HuH-7.5 (cell line): ENCODE measurements around the gene APOA5.
"Not testable (repeated sequence)": the region's sequence is repeated elsewhere in the genome, so short reads cannot be mapped to it uniquely, and the experiment has no call there.

ENCODE experiments used
- DNase-seq: peaks from one replicate; pipeline ENCODE4 v3.0.0; 2011; ENCODE audit warnings: low spot score

APOA5 gene

DNA sequence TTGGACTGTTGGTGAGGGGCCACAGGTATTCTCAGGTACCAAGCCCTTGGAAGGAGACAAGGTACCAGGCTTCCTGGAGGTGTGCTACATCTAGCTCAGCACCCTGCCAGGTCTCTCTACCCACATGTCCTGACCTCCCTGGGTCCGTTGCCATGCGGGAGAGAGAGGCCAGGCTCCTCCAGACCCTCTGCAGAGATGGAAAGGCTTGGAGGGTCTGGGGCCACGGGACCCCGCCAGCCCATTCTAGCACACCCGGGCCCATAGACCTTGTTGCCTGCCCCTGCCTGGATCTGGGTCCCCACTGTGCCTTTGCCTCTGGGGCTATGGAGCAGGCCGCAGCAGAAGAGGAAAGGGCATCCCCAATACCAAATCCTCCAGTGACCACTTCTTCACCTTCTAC, 35.8 kb upstream of the APOA5 start:
- DNase-seq: no peak

DNA sequence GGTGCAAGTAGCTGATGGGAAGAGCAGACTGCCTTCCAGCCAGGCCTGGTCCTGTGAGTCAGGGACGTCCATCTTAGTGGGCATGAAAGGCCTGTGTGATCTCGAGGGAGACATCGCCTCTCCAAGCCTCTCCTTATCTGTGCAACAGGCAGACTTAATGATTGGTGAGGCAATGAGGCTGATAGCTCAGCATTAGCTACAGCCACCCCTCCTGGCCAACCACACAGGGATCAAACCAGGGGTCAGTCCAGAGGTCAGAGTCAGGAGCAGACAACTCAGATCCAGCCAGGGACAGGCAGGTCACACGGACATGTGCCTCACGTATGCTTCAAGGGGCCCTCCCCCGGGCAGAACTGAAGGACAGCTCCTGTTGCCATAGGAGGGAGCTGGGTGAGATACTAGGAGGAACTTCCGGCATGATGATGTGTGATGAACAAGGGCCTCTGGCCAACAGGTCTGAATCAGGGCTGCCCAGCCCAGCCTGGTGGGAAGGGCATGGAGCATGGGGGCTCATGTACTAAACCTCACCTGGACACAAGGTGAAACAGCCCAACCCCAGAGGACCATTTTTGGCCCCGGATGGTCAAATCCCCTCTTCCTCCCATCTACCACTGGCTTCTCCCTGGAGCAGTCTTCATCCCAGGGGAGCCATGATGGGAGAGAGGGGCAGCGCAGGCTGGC, 35.2 kb upstream of the APOA5 start:
- DNase-seq: peak; percentile 63

DNA sequence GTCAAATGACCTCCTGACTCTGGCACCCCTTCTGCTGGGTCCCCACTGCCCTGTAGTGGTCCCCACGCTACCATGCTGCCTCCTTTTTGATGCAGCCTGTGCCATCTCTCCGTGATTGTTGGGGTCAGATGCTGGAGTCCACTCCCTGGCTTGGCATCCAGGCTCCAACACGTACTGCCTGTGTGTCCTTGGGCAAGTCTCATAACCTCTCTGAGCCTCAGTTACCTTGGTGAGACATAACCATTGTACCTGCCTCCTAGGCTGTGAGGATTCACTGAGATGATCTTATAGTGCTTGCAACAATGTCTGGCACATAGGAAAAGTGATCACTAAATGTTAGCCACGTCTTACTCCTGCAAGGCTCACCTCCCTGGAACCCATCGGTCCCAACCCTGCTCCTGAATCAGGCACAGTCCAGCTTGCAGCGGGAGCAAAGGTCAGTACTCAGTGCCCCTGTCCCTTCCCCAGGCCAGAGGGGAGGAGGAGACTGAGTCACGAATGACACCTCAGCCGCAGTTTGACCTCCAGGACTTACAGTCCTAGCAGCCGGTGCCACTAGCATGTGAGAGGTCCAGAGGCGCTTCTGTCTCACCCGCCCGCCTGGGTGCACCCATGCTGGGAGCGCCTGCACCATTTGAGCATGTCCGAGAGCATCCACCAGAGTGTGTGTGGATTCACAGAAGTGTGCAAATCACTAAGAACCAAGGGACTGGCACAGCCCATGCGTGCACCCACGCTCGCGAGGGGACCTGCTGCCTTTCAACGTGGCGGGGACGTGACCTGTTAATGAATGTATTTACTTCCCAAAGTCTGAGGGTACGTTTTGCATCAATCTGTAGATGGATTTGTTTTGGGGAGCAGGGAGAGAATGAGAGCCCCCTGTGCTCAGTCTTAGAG, 34.4 kb upstream of the APOA5 start:
- no peak for DNase-seq

DNA sequence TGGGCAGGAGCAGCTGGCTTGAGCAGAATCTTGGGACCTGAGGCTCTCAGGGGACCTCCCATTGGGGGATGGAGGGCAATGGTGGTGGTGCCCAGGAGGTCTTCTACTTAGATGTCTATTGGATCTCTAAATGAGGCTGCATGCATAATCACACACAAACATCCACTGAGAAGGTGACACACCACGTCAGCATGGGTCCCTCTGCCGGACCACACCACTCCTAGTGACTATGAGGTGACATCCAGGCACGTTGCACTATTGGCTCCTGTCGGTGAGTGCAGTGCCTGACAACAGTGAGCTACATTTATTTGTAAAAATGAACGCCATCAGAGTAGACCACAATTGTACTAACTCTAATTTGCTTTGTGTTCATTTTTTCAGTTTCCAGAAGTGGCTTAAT, 33.8 kb upstream of the APOA5 start:
- no peak for DNase-seq

DNA sequence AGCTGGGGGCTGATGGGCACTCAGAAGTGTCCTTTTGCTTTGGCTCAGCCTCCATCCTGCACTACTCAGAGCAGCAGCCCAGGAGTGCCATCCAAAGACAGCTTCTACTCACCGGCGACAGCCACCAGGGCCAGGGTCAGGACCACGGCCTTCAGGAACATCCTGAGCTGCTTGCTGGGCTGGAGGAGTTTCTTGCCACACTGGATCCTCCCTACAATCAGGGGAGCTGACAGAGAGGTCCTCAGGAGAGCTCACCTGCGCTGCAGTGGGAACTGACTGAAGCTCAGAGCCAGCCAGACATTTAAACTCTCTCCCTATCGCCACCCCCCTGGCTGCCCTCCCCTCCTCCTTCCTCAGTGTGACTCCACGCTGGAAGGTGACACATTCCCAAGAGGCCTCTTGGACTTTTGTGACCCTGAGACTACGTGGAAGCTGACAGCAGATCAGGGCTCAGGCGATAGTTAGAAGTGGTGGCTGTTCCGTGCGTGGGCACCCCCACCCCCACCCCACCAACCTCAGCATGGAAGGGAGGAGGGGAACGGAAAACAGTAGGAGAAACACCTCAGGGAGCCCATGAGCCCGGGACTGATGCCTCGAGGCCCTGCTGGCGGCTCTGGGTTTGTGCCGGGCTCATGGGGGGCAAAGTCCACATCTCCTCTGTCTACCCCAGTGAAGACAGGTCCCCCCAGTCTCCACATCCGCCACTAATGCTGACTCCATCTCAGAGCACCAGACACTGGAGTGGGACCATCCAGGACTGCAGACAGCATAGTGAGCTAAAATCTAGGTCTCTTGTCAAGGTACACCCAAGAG, 31.6 kb upstream of the APOA5 start, which contains the start of gene APOA4:
Gene APOA4, minus strand, starts transcription at position 274 of the 813 bp plus-strand sequence. Its CDS starts 113 bp downstream, at position 161.
- no peak for DNase-seq

DNA sequence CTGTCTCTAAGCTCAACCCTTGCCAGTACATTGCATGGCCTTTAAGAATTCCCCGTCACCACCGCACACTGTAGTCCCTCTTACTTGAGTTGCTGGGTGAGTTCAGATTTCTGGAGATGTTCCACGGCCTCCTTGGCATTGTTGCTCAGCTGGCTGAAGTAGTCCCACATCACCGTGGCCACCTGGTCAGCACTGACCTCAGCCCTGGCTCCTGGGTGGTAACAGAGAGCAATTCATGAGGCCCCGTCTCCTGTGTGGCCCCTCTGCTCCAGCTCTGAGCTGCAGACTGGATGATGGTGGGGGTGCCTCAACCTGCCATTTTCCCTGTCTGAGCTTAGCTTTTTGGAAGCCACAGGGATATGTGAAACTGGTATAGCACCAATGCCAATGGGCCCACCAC, 30.9 kb upstream of the APOA5 start:
- DNase-seq: no peak

DNA sequence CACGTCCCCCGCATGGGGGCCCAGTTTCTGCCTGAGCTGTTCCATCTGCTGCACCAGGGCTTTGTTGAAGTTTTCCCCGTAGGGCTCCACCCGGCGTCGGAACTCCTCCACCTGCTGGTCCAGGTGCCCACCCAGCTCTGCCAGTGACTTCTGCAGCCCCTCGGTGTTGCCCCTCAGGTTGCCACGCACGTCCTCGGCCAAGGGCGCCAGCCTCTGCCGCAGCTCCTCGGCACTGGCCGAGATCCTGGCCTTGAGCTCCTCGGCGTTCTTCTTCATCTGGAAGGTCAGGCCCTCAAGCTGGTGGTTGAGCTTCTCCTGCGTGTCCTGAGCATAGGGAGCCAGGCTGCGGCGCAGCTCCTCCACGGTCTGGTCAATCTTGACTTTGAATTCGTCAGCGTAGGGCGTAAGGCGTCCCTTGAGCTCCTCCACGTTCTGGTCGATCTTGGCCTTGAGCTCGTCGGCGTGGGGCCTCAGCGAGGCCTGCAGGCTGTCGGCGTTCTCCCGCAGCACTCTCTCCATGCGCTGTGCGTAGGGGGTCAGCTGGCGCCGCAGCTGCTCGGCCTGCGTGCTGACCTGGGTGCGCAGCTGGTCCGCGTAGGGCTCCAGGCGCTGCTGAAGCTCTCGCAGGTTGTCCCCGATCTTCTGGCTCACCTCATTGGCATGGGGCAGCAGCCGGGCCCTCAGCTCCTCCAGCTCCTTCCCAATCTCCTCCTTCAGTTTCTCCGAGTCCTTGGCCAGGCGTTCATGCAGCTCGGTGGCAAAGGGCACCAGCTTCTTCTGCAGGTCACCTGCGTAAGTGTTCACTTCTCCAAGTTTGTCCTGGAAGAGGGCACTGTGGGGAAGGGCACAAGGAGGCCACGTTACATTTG, 29.6 kb upstream of the APOA5 start:
- DNase-seq: no peak

DNA sequence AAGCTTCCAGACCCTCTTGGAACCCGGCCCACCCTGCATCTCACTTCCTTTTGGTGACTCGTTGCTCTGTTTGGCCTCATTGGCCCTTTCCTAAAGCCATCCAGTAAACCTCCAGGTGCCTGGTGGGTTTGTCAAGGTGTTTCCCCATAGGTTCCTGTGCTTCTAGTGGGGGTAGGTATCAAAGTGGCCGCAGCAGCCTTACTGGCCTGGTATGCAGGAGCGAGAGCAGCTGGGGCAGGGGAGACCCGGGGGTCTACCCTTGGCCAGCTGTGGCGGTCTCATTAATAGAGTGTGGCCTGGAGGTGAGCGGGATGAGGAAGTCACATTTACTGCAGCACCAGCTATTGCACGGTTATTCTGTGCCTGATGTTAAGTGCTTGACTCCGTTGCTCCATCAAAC, 27.4 kb upstream of the APOA5 start:
- no peak for DNase-seq

DNA sequence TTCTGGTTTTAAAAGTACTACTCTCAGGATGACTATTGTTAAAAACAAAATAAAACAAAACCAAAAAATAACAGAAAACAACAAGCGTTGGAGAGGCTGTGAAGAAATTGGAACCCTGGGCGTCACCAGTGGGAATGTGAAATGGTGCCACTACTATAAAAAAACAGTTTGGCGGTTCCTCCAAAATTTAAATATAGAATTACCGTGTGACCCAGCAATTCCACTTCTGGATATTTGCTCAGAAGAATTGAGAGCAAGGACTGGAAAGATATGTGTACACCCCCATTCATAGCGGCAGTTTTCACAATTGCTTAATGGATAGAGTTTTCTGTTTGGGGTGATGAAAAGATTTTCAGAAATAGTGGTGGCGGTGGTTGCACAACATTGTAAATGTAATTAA, 22.8 kb upstream of the APOA5 start:
- no peak for DNase-seq

DNA sequence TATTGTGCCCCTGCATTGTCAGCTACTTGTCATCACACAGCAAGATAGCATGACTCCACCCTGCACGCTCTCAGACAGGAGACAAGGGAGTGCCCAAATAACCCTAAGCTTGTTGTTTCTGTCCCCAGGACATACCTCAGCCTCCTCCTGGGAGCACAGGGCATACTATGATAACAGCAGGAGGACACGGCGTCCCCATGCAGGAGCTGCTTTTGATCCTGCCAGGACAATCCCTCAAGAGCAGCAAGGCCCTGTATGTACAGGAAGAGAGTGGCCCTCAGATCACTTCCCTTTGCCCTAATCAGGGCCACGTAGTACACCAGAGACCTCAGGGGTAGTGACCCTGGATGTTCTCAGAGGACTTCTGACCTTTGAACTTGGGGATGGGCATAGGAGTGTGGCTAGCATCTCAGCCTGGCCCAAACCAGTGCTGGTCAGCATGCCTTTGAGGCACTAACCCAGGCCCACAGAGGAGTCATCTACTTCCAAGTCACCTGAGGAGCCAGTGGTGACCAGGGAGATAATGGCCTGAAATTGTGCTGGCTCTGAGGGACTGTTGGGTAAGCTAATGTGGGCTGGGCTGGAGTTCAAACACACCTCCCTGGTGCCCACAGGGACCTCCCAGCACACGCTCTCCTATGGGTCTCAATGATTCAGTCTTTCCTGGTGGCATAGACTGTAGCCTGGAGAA, 22.2 kb upstream of the APOA5 start:
- DNase-seq: no peak

DNA sequence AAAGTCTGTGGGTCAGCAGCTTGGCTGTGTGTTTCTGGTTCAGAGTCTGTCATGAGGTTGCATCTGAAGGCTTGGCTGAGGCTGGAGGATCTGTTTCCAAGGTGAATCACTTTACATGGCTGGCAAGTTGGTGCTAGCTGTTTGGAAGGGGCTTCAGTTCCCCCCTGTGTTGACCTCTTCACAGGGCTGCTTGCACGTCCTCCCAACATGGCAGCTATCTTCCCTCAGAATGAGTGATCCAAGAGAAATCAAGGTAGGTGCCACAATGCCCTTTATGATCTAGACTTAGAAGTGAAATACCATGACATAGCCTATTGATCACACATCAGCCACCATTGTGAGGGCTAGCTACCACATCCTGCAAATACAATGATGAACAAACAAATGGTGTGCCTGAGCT, 21.5 kb upstream of the APOA5 start:
- DNase-seq: no peak

DNA sequence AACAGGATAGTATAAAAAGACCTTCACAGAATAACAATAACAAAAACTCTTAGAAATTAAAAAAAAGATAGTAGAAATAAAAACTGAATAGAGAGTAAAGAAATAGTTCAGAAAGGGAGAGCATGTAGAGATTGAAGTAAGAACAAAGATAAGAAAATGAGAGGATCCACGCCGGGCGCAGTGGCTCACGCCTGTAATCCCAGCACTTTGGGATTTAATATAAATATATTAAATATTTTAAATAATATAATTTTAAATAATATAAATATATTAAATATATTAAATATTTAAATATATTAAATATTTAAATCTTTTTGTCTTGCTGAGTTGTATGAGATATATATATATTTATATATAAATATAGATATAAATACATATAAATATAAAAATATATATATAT, 20.4 kb upstream of the APOA5 start:
- no peak for DNase-seq

DNA sequence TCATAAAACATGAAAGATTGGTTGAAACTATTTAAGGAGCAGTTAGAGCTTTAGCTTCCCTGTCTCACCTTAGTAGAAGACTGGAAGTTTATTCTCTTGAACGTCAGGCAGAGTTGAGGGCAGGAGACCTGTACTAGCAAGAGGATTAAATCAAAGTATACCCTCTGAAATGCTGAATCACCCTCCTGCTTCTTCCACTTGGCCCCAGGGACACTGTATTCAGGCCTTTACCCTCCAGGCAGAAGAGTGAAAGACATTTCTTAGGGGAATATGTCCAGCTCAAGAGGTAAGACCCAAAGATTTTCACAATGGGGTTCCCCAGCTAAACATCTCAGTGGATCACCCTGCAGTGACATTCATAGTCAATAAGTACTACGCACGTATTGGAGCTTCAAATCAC, 19.5 kb upstream of the APOA5 start:
- DNase-seq: no peak

DNA sequence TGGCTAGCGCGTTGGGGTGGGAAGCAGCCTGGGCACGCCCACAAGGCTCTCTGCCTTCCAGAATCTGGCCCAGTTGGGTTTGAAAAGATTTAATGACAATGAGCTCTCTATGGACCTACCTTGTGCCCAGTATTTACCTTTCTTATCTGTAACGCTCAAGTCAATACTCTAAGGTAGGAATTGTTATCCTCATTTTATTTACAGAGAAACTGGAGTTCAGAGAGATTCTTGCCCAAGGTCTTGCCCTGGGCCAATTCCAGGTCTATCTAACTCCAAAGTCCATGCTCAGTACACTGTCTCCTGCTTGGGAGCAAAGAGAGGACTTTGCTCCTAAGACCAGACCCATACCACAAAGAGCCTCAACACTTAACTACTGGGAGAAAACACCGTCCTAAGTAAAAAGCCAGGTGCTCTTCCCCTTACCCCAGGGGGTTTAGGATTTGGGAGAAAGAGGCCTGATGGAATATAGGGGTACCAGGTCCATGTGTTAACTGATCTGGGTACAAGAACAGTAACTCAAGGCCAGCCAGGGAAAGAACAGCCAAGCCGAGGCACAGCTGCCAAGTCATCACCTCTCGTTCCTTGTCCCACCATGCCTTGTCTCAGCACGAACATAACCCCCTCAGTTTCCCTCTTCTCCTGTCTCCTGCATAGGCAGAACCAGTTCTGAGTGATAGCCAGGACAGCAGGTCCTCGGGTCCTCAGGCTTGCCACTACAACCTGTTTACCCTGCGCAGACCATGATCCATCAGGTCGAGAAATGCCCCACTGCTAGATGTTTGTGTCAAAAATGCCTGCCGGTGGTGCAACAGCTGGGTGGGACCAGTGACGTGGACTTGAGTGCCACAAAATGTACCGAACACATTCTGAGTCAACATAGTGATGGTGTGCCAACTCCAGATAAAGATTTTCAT, 16.8 kb upstream of the APOA5 start:
- no peak for DNase-seq

DNA sequence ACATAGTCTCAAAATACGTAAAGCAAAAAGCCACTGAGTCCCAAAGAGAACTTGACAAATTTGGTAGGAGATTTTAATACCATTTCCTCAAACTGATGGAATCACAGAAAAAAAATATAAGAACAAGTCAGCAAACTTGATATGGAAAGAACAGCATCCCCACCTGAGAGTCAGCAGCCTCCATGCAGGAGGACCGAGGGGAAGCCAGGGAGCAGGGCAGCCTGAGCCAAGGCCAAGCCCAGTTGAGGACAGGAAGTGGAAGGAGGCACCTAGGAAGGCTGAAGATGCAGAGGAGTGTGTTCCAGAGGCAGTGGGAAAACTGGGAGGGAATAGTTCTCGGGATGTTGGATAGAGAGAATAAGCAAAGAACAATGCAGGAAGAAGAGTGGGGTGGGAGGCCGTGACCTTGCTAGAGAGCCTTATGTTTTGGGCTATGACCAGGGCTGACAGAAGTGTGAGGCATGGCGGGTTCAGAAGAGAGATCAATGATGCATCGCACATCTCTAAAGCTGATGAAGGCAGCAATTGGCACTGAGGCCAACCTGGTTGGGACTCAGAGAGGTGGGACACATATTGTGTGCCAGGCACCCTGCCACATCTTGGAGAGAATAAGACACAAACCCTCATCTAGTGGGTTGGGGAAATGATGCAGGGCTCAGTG, 16.1 kb upstream of the APOA5 start:
- no peak for DNase-seq

DNA sequence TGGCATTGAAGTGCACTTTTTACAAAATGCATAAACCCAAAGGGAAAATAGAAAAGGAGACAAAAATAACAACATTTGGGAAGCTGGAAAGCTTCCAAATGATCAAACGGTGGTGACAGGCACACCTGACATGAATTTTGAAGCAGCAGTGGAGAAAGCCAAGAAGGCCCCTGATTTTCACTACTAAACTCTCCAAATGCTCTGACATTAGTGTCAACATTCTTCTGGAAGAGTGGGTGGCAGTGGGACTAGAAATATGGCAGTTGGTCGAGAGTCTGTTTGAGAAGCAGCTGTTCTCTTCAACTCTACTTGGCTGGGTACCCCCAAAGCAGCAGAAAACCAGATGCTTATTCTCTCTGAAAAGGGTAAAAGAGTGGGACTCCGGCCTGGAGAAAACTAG, 12.3 kb upstream of the APOA5 start:
- DNase-seq: no peak

DNA sequence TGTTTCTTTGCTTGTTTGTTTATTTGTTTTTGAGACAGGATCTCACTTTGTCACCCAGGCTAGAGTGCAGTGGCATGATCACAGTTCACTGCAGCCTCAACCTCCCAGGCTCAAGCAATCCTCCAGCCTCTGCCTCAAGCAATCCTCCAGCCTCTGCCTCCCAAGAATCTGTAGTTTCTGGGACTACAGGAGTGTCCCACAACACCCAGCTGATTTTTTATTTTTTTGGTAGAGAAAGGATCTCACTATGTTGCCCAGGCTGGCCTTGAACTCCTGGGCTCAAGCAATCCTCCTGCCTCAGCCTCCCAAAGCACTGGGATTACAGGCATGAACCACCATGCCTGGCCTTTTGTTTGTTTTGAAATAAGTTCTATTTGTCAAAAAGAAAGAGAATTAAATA, 10.0 kb upstream of the APOA5 start:
- DNase-seq: not testable (repeated sequence)

DNA sequence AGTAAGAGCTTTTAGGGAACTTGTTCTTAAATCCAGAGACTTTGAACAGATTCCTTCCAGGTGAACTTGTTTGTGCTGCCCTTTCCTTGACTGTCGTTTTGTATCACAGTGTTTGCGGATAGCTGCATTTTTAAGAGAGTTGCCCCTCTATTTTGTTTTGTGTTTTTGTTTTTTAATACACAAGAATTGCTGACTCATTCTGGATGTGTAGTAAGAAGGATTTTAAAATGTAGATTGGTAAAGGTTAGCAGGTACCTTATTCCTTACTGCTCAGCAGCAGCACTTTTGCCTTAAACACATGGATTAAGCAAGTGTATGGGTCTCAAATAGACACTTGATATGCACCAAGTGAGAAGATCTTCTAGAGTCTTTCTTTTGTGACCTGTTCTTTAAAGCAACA, 8.9 kb upstream of the APOA5 start:
- DNase-seq: no peak

DNA sequence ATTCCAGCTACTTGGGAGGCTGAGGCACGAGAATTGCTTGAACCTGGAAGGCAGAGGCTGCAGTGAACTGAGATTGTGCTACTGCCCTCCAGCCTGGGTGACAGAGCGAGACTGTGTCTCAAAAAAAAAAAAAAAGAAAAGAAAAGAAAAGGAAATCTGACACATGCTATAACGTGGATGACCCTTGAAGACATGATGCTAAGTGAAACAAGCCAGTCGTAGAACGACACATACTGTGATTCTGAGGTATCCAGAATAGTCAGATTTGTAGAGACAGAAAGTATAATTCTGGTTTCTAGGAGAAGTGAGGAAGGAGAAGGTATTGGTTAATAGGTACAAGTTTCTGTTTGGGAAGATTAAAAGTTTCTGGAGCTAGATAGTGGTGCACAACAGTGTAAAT, 6.7 kb upstream of the APOA5 start:
- DNase-seq: no peak
